WTC11 (cell line): ENCODE results near the gene GAL3ST3. TPM values are rescaled to one million over a fixed set of nuclear protein-coding genes. Genes with fewer than 3 reads are reported as not detected.
A peak's percentile ranks its signal among the peaks of the same experiment; 100 is the strongest.

Source experiments
- ERG ChIP-seq: fragments of 250-450 bp; sonication (Bioruptor Pico); IDR thresholded peaks from 2 replicates; pipeline ENCODE4 v1.8.0; 2021; ENCODE audit warnings: mild to moderate bottlenecking
- GRHL2 ChIP-seq: fragments of 250-450 bp; sonication (Bioruptor Pico); IDR thresholded peaks from 2 replicates; pipeline ENCODE4 v1.8.0; 2022; ENCODE audit warnings: mild to moderate bottlenecking, moderate library complexity; ENCODE audit not compliant: insufficient replicate concordance, severe bottlenecking
- IRF2 ChIP-seq: sonication (generic); formaldehyde crosslinking; IDR thresholded peaks from 2 replicates; pipeline ENCODE4 v1.8.0; 2022; ENCODE audit warnings: low read depth, missing genetic modification reagents, borderline replicate concordance
- JAZF1 ChIP-seq: fragments of 250-450 bp; sonication (Bioruptor Pico); IDR thresholded peaks from 2 replicates; pipeline ENCODE4 v1.9.0; 2021; ENCODE audit warnings: moderate library complexity, mild to moderate bottlenecking, inconsistent platforms
- JUN ChIP-seq: sonication (generic); formaldehyde crosslinking; IDR thresholded peaks from 2 replicates; pipeline ENCODE4 v1.8.0; 2023; ENCODE audit warnings: mild to moderate bottlenecking, missing genetic modification reagents
- KAT7 ChIP-seq: sonication (generic); formaldehyde crosslinking; IDR thresholded peaks from 2 replicates; pipeline ENCODE4 v1.8.1; 2023; ENCODE audit warnings: missing genetic modification reagents, mild to moderate bottlenecking, borderline replicate concordance
- MYBL2 ChIP-seq: sonication (generic); formaldehyde crosslinking; IDR thresholded peaks from 2 replicates; pipeline ENCODE4 v1.8.1; 2023; ENCODE audit warnings: mild to moderate bottlenecking, moderate library complexity, missing genetic modification reagents
- NFATC4 ChIP-seq: fragments of 250-450 bp; sonication (Bioruptor Pico); IDR thresholded peaks from 2 replicates; pipeline ENCODE4 v1.9.0; 2021; ENCODE audit warnings: mild to moderate bottlenecking
- NR2C2 ChIP-seq: sonication (generic); formaldehyde crosslinking; IDR thresholded peaks from 2 replicates; pipeline ENCODE4 v1.8.0; 2022; ENCODE audit warnings: mild to moderate bottlenecking, missing genetic modification reagents
- PREB ChIP-seq: sonication (generic); formaldehyde crosslinking; IDR thresholded peaks from 2 replicates; pipeline ENCODE4 v1.8.1; 2022; ENCODE audit warnings: mild to moderate bottlenecking, missing genetic modification reagents, moderate library complexity, borderline replicate concordance
- PRRX2 ChIP-seq: fragments of 250-450 bp; sonication (Bioruptor Pico); IDR thresholded peaks from 2 replicates; pipeline ENCODE4 v1.8.0; 2021; ENCODE audit warnings: mild to moderate bottlenecking
- RELA ChIP-seq: sonication (generic); formaldehyde crosslinking; IDR thresholded peaks from 2 replicates; pipeline ENCODE4 v1.8.1; 2022; ENCODE audit warnings: missing genetic modification reagents, mild to moderate bottlenecking, borderline replicate concordance
- SMAD3 ChIP-seq: sonication (generic); formaldehyde crosslinking; IDR thresholded peaks from 2 replicates; pipeline ENCODE4 v1.8.0; 2022; ENCODE audit warnings: missing genetic modification reagents, mild to moderate bottlenecking, borderline replicate concordance
- TCF7 ChIP-seq: sonication (generic); formaldehyde crosslinking; IDR thresholded peaks from 2 replicates; pipeline ENCODE4 v1.8.0; 2022; ENCODE audit warnings: mild to moderate bottlenecking, low read depth, missing genetic modification reagents, moderate library complexity
- TEAD4 ChIP-seq: sonication (generic); formaldehyde crosslinking; IDR thresholded peaks from 2 replicates; pipeline ENCODE4 v1.8.0; 2022; ENCODE audit warnings: mild to moderate bottlenecking, missing genetic modification reagents
- USF1 ChIP-seq: sonication (generic); formaldehyde crosslinking; IDR thresholded peaks from 2 replicates; pipeline ENCODE4 v1.8.0; 2022; ENCODE audit warnings: mild to moderate bottlenecking, missing genetic modification reagents
- USF2 ChIP-seq: sonication (generic); formaldehyde crosslinking; IDR thresholded peaks from 2 replicates; pipeline ENCODE4 v1.8.1; 2023; ENCODE audit warnings: mild to moderate bottlenecking, missing genetic modification reagents, moderate library complexity
- ZNF121 ChIP-seq: sonication (generic); formaldehyde crosslinking; IDR thresholded peaks from 2 replicates; pipeline ENCODE4 v1.8.0; 2023; ENCODE audit warnings: missing genetic modification reagents
- ZNF219 ChIP-seq: sonication (generic); formaldehyde crosslinking; IDR thresholded peaks from 2 replicates; pipeline ENCODE4 v1.8.0; 2023; ENCODE audit warnings: missing genetic modification reagents, mild to moderate bottlenecking, borderline replicate concordance
- ZNF232 ChIP-seq: sonication (generic); formaldehyde crosslinking; IDR thresholded peaks from 2 replicates; pipeline ENCODE4 v1.8.0; 2022; ENCODE audit warnings: mild to moderate bottlenecking, missing genetic modification reagents
- ZNF263 ChIP-seq: sonication (generic); formaldehyde crosslinking; IDR thresholded peaks from 2 replicates; pipeline ENCODE4 v1.8.1; 2022; ENCODE audit warnings: low read depth, mild to moderate bottlenecking, moderate library complexity, missing genetic modification reagents
- ZNF317 ChIP-seq: sonication (generic); formaldehyde crosslinking; IDR thresholded peaks from 2 replicates; pipeline ENCODE4 v1.8.1; 2023; ENCODE audit warnings: low read depth, mild to moderate bottlenecking, moderate library complexity, missing genetic modification reagents, borderline replicate concordance
- ZNF416 ChIP-seq: fragments of 250-450 bp; sonication (Bioruptor Pico); IDR thresholded peaks from 2 replicates; pipeline ENCODE4 v1.9.0; 2021; ENCODE audit warnings: mild to moderate bottlenecking, inconsistent platforms
- ZNF423 ChIP-seq: fragments of 250-450 bp; sonication (Bioruptor Pico); IDR thresholded peaks from 2 replicates; pipeline ENCODE4 v2.1.2; 2022; ENCODE audit warnings: mild to moderate bottlenecking, moderate library complexity
- ZSCAN18 ChIP-seq: fragments of 250-450 bp; sonication (Bioruptor Pico); IDR thresholded peaks from 2 replicates; pipeline ENCODE4 v2.1.2; 2022; ENCODE audit warnings: mild to moderate bottlenecking, moderate library complexity
- total RNA-seq: library from RNA; stranded (reverse); gene quantifications from 3 replicates; pipeline ENCODE4 v1.2.3, GENCODE V29; 2021
- TF ChIP-seq, protein P1 (sequence below): sonication (generic); formaldehyde crosslinking; IDR thresholded peaks from 2 replicates; pipeline ENCODE4 v1.8.0; 2022; ENCODE audit warnings: mild to moderate bottlenecking, missing genetic modification reagents
- TF ChIP-seq, protein P2 (sequence below): fragments of 250-450 bp; sonication (Bioruptor Pico); conservative IDR thresholded peaks from 2 replicates; pipeline ENCODE4 v1.9.0; 2021; ENCODE audit warnings: mild to moderate bottlenecking
- TF ChIP-seq, protein P3 (sequence below): sonication (generic); formaldehyde crosslinking; IDR thresholded peaks from 2 replicates; pipeline ENCODE4 v1.8.0; 2022; ENCODE audit warnings: mild to moderate bottlenecking, missing genetic modification reagents

Gene GAL3ST3
- total RNA-seq, 1 experiment from 2014 or later = 21.3 TPM

- no peak for TF ChIP-seq RELA (CRISPR knock-in tag)
- TF ChIP-seq NR2C2 (CRISPR knock-in tag) = no peak; the same call in 1 of the 2 replicates
- no peak for TF ChIP-seq ZSCAN18 (CRISPR knock-in tag)
- TF ChIP-seq ZNF121 = no peak
- no peak for TF ChIP-seq ZNF317
- TF ChIP-seq ZNF416 (CRISPR knock-in tag) = no peak
- TF ChIP-seq, protein P1, sequence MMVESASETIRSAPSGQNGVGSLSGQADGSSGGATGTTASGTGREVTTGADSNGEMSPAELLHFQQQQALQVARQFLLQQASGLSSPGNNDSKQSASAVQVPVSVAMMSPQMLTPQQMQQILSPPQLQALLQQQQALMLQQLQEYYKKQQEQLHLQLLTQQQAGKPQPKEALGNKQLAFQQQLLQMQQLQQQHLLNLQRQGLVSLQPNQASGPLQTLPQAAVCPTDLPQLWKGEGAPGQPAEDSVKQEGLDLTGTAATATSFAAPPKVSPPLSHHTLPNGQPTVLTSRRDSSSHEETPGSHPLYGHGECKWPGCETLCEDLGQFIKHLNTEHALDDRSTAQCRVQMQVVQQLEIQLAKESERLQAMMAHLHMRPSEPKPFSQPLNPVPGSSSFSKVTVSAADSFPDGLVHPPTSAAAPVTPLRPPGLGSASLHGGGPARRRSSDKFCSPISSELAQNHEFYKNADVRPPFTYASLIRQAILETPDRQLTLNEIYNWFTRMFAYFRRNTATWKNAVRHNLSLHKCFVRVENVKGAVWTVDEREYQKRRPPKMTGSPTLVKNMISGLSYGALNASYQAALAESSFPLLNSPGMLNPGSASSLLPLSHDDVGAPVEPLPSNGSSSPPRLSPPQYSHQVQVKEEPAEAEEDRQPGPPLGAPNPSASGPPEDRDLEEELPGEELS (CRISPR knock-in tag) = no peak
- no peak for TF ChIP-seq JAZF1 (CRISPR knock-in tag)
- no peak for TF ChIP-seq ZNF423 (CRISPR knock-in tag)
- no peak for TF ChIP-seq ZNF232 (CRISPR knock-in tag)
- TF ChIP-seq ZNF263 (CRISPR knock-in tag) = no peak
- TF ChIP-seq NFATC4 (CRISPR knock-in tag) = no peak
- TF ChIP-seq JUN (CRISPR knock-in tag) = no peak
- TF ChIP-seq, protein P2, sequence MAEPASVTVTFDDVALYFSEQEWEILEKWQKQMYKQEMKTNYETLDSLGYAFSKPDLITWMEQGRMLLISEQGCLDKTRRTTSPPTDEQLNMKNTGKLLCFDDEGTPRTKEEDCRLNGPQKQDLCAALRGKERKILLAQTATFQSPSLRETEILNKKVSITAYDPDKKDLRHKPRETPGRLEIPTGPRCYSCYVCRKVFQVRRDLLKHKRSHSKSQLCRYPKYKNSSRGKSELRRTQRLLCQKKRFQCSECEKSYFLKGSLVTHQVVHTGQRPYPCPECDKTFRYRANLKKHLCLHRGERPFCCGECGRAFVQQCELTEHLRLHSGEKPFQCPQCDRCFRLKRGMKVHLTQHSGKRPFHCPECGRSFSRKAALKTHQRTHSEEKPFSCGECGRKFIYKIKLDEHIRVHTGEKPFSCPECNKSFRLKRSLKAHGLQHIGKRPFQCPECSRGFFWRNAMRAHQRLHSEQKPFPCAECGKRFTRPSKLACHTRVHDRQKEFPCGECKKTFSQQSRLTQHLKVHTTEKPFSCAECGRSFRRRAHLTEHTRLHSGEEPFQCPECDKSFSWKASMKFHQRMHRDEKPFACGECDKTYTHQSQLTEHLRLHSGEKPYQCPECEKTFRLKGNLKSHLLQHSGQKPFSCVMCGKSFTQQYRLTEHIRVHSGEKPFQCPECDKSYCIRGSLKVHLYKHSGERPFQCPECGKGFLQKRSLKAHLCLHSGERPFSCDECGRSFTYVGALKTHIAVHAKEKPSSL (CRISPR knock-in tag) = no peak
- TF ChIP-seq USF1 (CRISPR knock-in tag) = peak; percentile 8; the same call in 1 of the 2 replicates
- no peak for TF ChIP-seq ERG
- TF ChIP-seq, protein P3, sequence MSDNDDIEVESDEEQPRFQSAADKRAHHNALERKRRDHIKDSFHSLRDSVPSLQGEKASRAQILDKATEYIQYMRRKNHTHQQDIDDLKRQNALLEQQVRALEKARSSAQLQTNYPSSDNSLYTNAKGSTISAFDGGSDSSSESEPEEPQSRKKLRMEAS (CRISPR knock-in tag) = peak; percentile 81
- no peak; the same call in 1 of the 2 replicates for TF ChIP-seq MYBL2 (CRISPR knock-in tag)
- TF ChIP-seq IRF2 (CRISPR knock-in tag) = no peak
- TF ChIP-seq GRHL2 (CRISPR knock-in tag) = no peak
- TF ChIP-seq USF2 (CRISPR knock-in tag) = peak; percentile 56
- TF ChIP-seq TEAD4 (CRISPR knock-in tag) = no peak
- no peak for TF ChIP-seq PRRX2 (CRISPR knock-in tag)
- TF ChIP-seq PREB (CRISPR knock-in tag) = no peak
- no peak for TF ChIP-seq KAT7 (CRISPR knock-in tag)
- TF ChIP-seq TCF7 (CRISPR knock-in tag) = no peak
- TF ChIP-seq SMAD3 (CRISPR knock-in tag) = no peak
- TF ChIP-seq ZNF219 (CRISPR knock-in tag) = no peak; the same call in 1 of the 2 replicates
These were observed 3.1 kb upstream of the GAL3ST3 start, which contains the start of gene SF3B2 (continued) for GRCh38 chr11:66051766-66052663.
